ENCODE data around the gene MALRD1. TPM values are rescaled to one million over a fixed set of nuclear protein-coding genes. Genes with fewer than 3 reads are reported as not detected.

The MALRD1 gene
- total RNA-seq, 2 donors from 2014 or later: 0.27 to 0.40 TPM

DNA sequence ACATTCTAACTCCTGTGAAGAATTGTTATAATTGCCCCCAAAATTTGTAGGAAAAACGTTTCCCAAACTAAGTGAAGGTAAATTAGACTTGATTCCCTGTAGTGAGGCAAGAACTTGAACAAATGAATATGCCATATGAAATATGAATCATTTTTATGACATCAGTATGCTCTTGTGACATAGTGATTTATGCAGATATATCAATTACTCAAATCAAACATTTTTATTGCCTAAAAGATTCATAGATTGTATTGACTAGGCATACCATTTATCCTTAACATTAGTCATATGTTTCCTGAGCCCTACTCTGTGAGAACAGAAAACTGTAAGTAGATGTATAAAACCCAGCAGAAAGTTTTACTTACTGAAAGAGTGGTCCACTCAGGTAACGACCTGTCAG, 245.6 kb downstream of the MALRD1 start:
- H3K36me3 ChIP-seq: no peaks in the 10 kb centered on the region
- H3K9me3 ChIP-seq: no peaks in the 10 kb centered on the region
- DNase-seq: no peak
- H3K27ac ChIP-seq: no peak overlapping the region
- intact Hi-C loops (cut with DNase I): no loop called here
- no peak for TF ChIP-seq CTCF (IDR thresholded peaks at IDR 0.05)
- H3K4me3 ChIP-seq: no peak overlapping the region
- H3K27me3 ChIP-seq: no peaks in the 10 kb centered on the region
- H3K9ac ChIP-seq (ENCODE audit: low read depth in 2 of 2, low read length in 2 of 2): no peak overlapping the region
- H3K4me1 ChIP-seq: no peaks in the 10 kb centered on the region

- Histone ChIP-seq H3K27me3 (no peaks in the 10 kb centered on the region), H3K4me1 (no peaks in the 10 kb centered on the region), H3K9ac (ENCODE audit: low read depth in 2 of 2, low read length in 2 of 2) (no peak overlapping the region), H3K4me3 (no peak overlapping the region), H3K9me3 (no peaks in the 10 kb centered on the region), H3K36me3 (no peaks in the 10 kb centered on the region), H3K27ac (no peak overlapping the region)
- intact Hi-C loops (cut with DNase I): no loop called here
- DNase-seq: no peak
- TF ChIP-seq CTCF (IDR thresholded peaks at IDR 0.05): no peak
Observed at GRCh38 chr10:19299645-19300044, 251.0 kb downstream of the MALRD1 start.

GRCh38 chr10:19302117-19302516, 253.5 kb downstream of the MALRD1 start:
- Histone ChIP-seq H3K27ac (no peak overlapping the region), H3K9me3 (no peaks in the 10 kb centered on the region), H3K4me3 (no peak overlapping the region), H3K27me3 (no peaks in the 10 kb centered on the region), H3K9ac (ENCODE audit: low read depth in 2 of 2, low read length in 2 of 2) (no peak overlapping the region), H3K36me3 (no peaks in the 10 kb centered on the region), H3K4me1 (no peaks in the 10 kb centered on the region)
- no peak for DNase-seq
- TF ChIP-seq CTCF (IDR thresholded peaks at IDR 0.05): no peak
- intact Hi-C loops (cut with DNase I): no loop called here

- intact Hi-C loops (cut with DNase I): no loop called here
Observed at GRCh38 chr10:19310066-19310465, 261.5 kb downstream of the MALRD1 start.

GRCh38 chr10:19316204-19316870, 267.7 kb downstream of the MALRD1 start:
- no peak overlapping the region for H3K9ac ChIP-seq (ENCODE audit: low read depth in 2 of 2, low read length in 2 of 2)
- DNase-seq: no peak
- no peak overlapping the region for H3K4me3 ChIP-seq
- no peaks in the 10 kb centered on the region for H3K9me3 ChIP-seq
- no peak overlapping the region for H3K27ac ChIP-seq
- no peaks in the 10 kb centered on the region for H3K27me3 ChIP-seq
- no peaks in the 10 kb centered on the region for H3K4me1 ChIP-seq
- no peaks in the 10 kb centered on the region for H3K36me3 ChIP-seq
- intact Hi-C loops (cut with DNase I): no loop called here
- no peak for TF ChIP-seq CTCF (IDR thresholded peaks at IDR 0.05)

More at GRCh38 chr10:19310066-19310465, 261.5 kb downstream of the MALRD1 start:
- DNase-seq: no peak
- Histone ChIP-seq H3K36me3 (no peaks in the 10 kb centered on the region), H3K9me3 (no peaks in the 10 kb centered on the region), H3K4me3 (no peak overlapping the region), H3K27me3 (no peaks in the 10 kb centered on the region), H3K27ac (no peak overlapping the region), H3K9ac (ENCODE audit: low read depth in 2 of 2, low read length in 2 of 2) (no peak overlapping the region), H3K4me1 (no peaks in the 10 kb centered on the region)
- TF ChIP-seq CTCF (IDR thresholded peaks at IDR 0.05): no peak

Measured in colonic mucosa (tissue), 4 donors.